GM12801 (cell line): ENCODE results near the gene URM1.

ENCODE experiments used
- CTCF ChIP-seq: IDR thresholded peaks from one replicate; pipeline ENCODE4 v1.5.1; 2011; ENCODE audit warnings: control low read depth; ENCODE audit not compliant: insufficient read length; ENCODE audit errors: extremely low read depth

URM1 gene

GRCh38 chr9:128406848-128407391 lies 35.7 kb downstream of the URM1 start:
- TF ChIP-seq CTCF = no peak

DNA sequence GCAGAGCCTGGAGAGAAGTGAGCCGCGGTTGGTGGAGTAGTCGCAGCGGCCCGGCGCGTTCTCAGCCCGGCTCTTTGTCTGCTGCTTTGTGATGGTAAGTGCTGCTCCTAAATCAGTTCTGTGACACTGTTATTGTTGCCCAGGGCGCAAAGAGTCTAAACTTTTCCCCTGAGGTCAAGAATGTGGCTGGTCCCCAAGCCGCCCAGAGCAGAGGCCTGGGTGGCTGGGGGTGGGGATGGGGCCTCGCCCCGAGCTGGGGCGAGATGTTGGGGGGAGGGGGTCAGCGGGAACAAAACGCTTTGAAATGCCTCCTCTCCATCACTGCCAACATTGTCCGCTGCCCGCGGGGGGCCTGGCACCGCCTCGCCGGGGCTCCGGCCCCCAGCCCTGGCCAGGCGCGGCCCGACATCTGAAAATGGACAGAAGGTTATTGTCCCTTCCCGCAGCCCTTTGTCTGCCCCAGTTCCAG lies 37.8 kb downstream of the URM1 start:
- no peak for TF ChIP-seq CTCF

DNA sequence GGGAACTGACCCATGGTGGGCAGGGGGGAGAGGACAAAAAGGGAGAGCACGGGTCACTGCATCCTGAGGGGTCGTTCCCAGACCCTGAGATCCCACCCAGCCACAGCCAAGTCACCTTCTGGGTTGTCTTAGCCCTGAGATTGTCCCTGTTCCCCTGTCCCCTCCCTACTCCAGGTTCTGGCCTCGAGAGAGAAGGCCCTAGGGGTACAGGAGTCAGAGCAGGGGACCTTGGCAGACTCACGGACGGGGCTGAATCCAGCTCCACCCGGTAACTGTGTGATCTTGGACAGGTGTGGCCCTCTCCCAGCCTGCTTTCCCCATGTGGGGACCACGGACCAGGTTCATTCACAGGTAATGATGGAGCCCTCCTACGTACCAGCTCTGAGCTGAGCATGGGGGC lies 38.3 kb downstream of the URM1 start:
- no peak for TF ChIP-seq CTCF

GRCh38 chr9:128409978-128410377 lies 38.8 kb downstream of the URM1 start:
- TF ChIP-seq CTCF = no peak

- no peak for TF ChIP-seq CTCF
Observed at GRCh38 chr9:128411364-128412119, 40.4 kb downstream of the URM1 start.

DNA sequence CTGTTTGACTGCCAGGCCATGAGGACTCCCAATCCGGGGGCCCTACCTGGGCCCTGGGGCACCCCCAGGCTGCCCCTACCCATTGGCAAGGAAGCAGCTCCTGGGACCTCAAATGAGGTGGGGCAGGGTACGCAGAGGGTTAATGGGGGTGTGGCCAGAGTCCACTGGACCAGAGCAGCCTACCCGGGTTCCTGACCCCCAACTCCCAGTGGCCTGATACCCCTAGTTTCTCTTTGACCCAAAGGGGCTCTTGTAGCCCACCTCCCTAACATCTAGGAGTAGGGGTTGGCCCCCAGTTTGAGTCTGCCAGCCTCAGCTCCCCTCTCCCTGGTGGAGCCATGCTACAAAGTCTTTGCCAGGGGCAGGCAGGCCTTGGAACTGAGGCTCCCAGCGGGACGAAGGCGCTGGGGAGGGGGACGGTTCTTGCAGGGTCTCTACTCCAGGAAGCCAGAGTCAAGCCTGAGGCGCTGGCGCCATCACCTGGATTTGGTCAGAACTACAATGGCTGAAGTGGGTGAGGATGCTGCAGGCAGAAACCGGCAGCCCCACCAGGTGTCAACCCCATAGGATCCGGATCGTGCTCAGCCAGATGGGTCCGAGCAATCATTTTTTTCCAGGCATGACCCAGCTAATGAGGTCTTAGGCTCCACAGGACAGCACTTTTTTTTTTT lies 41.1 kb downstream of the URM1 start:
- TF ChIP-seq CTCF = no peak

DNA sequence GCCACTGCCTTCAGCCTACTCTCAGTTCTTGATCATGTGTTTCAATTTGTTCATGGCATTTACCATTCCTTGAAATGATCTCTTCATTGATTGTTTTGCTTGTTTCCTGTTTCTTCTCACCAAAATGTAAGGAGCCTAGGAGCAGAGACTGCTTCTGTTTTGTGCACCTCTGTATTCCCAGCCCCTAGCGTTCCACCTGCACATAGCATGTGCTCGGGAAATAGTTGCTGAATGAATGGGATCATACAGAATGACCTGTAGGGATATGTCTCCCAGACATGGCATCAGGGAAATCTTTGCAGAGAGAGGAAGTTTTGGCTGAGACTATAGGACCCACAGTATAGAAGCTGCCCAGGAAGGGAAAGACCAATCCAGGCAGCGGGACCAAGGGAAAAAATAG lies 43.3 kb downstream of the URM1 start:
- TF ChIP-seq CTCF = no peak
